Esophagus muscularis mucosa (tissue), 3 donors: ENCODE results near the gene SETD4.

Experiments
- CTCF ChIP-seq, 3 experiments: fragments of 200-600 bp in 2 of 3; fragments of 450-650 bp in 1 of 3; sonication (generic) in 2 of 3; IDR thresholded peaks; one replicate each; pipeline ENCODE4 v1.5.1; 2017 to 2019; ENCODE audit warnings: antibody characterized with exemption in 3 of 3, mild to moderate bottlenecking in 2 of 3, moderate library complexity in 1 of 3
- POLR2A ChIP-seq: fragments of 450-650 bp; IDR thresholded peaks from one replicate; pipeline ENCODE4 v1.6.1; 2017; ENCODE audit warnings: antibody characterized with exemption, moderate library complexity, mild to moderate bottlenecking, low read depth
- POLR2AphosphoS5 ChIP-seq, 2 donors: sonication (generic); formaldehyde crosslinking; IDR thresholded peaks; one replicate each; pipeline ENCODE4 v1.6.1; 2017; ENCODE audit warnings: antibody characterized with exemption in 2 of 2

DNA sequence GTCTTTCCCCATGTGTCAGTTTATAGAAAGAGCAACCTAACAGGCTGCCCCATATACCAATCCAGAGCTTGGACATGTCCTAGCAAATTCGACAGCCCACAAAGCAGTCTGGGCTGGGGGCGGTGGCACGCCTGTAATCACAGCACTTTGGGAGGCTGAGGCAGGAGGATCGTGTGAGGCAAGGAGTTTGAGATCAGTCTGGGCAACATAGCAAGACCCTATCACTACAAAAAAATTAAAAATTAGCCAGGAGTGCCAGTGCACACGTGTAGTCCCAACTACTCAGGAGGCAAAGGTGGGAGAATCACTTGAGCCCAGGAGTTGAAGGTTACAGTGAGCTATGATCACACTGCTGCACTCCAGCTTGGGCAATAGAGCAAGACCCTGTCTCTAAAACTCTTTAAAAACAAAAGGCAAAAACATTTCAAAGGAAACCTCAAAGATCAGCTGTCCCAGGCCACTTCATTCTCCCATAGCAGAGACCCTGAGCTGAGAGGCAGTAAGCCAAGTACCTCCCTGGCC is 54.4 kb downstream of the SETD4 start:
- no peak for TF ChIP-seq CTCF (IDR thresholded peaks at IDR 0.05)
- no peak for TF ChIP-seq POLR2A
- TF ChIP-seq POLR2AphosphoS5 (IDR thresholded peaks at IDR 0.05) = no peak
